Left cardiac atrium (tissue), 4 donors: Measurements from ENCODE around the gene CPNE5. TPM values are rescaled to one million over a fixed set of nuclear protein-coding genes. Genes with fewer than 3 reads are reported as not detected.
A peak's percentile ranks its signal among the peaks of the same experiment; 100 is the strongest.

Experiments
- ATAC-seq, 2 donors: fragments of 200-7000 bp; cut with Tn5 transposase; one replicate each; pipeline ENCODE4 v1.9.1; 2020; ENCODE audit warnings: mild to moderate bottlenecking in 2 of 2, moderate library complexity in 2 of 2
- DNase-seq: peaks from one replicate; pipeline ENCODE4 v3.0.0-alpha.2; 2020
- intact Hi-C, 2 donors: fragments of 100-400 bp; cut with DNase I; formaldehyde crosslinking; loops; one replicate each; pipeline versions ENCODE4 v1.14.1 to v1.15.1; 2022 to 2023
- total RNA-seq, 2 donors: library from RNA; stranded (reverse); fragmentation: NEBNext Ultra II Directional; extraction: Animal tissue kit (Norgen Biotek cat#: 25700); gene quantifications; one replicate each; pipeline ENCODE4 v1.2.1, GENCODE V29; 2021
- donor health status: DM: no; HTN: yes; CAD: no.
- donor health status: DM: no; HTN: yes; CAD: no; lungs with severe emphysema.
- donor health status: DM: yes; HTN: yes; CAD: no.
- donor health status: Dilated cardiomyopathy.

The CPNE5 gene
- total RNA-seq, 2 donors from 2014 or later, result 14.7 to 63.5 TPM

- intact Hi-C loops, result no loop called here
- DNase-seq (no peak), ATAC-seq (peak in 1 of 2 donors; percentile 56)
Measured at GRCh38 chr6:36862164-36862847, 23.1 kb upstream of the CPNE5 start.

GRCh38 chr6:36860126-36860525 is 20.9 kb upstream of the CPNE5 start:
- DNase-seq (no peak), ATAC-seq (no peak)
- intact Hi-C loops, result no loop called here

GRCh38 chr6:36858407-36858981 is 19.2 kb upstream of the CPNE5 start:
- ATAC-seq (peak; percentile 73 to 86), DNase-seq (no peak)
- intact Hi-C loops, result no loop called here

GRCh38 chr6:36857325-36857724 is 18.1 kb upstream of the CPNE5 start:
- DNase-seq (no peak), ATAC-seq (no peak)
- intact Hi-C loops, result no loop called here

- DNase-seq (no peak), ATAC-seq (peak; percentile 4 to 43)
Measured at GRCh38 chr6:36856277-36856676, 17.0 kb upstream of the CPNE5 start.

GRCh38 chr6:36855750-36856149 is 16.5 kb upstream of the CPNE5 start:
- DNase-seq (no peak), ATAC-seq (no peak)
- intact Hi-C loops, result no loop called here

More at GRCh38 chr6:36856277-36856676, 17.0 kb upstream of the CPNE5 start:
- intact Hi-C loops, result no loop called here

- intact Hi-C loops, result loop anchor here in 1 of 2 donors (5.0 kb wide), 1 partner anchor 86 kb away; no protein-coding TSS in a partner anchor
- peak; percentile 57 for DNase-seq
- peak; percentile 22 to 45 for ATAC-seq
Measured at GRCh38 chr6:36853325-36853724, 14.1 kb upstream of the CPNE5 start.

GRCh38 chr6:36852481-36853147 is 13.4 kb upstream of the CPNE5 start:
- DNase-seq, result no peak
- intact Hi-C loops, result loop anchor here in 1 of 2 donors (5.0 kb wide), 1 partner anchor 85 kb away; no protein-coding TSS in a partner anchor
- peak in 1 of 2 donors; percentile 51 for ATAC-seq

- intact Hi-C loops, result loop anchor here (2.0 to 5.0 kb wide), 2 partner anchors 83 to 84 kb away; no protein-coding TSS in a partner anchor
- DNase-seq (no peak), ATAC-seq (no peak)
Measured at GRCh38 chr6:36851626-36852025, 12.4 kb upstream of the CPNE5 start.

- intact Hi-C loops, result loop anchor here (2.0 to 5.0 kb wide), 2 partner anchors 82 to 84 kb away; no protein-coding TSS in a partner anchor
- ATAC-seq (peak; percentile 4 to 10), DNase-seq (no peak)
Measured at GRCh38 chr6:36851149-36851614, 11.9 kb upstream of the CPNE5 start.

GRCh38 chr6:36850021-36850420 is 10.8 kb upstream of the CPNE5 start:
- intact Hi-C loops, result loop anchor here (2.0 to 5.0 kb wide), 2 partner anchors 81 to 83 kb away; no protein-coding TSS in a partner anchor
- DNase-seq (no peak), ATAC-seq (no peak)

GRCh38 chr6:36848658-36849441 is 9.6 kb upstream of the CPNE5 start:
- peak; percentile 85 for DNase-seq
- intact Hi-C loops, result no loop called here
- ATAC-seq, result peak; percentile 59 to 61

- intact Hi-C loops, result no loop called here
- ATAC-seq, result no peak
- no peak for DNase-seq
Measured at GRCh38 chr6:36847991-36848390, 8.7 kb upstream of the CPNE5 start.

GRCh38 chr6:36847152-36847551 is 7.9 kb upstream of the CPNE5 start:
- DNase-seq (no peak), ATAC-seq (no peak)
- intact Hi-C loops, result no loop called here

GRCh38 chr6:36845233-36845632 is 6.0 kb upstream of the CPNE5 start:
- no peak for ATAC-seq
- intact Hi-C loops, result no loop called here
- DNase-seq, result no peak

GRCh38 chr6:36844232-36845170 is 5.3 kb upstream of the CPNE5 start:
- ATAC-seq (peak; percentile 10 to 42), DNase-seq (peak; percentile 77)
- intact Hi-C loops, result no loop called here

GRCh38 chr6:36843170-36843569 is 3.9 kb upstream of the CPNE5 start:
- intact Hi-C loops, result no loop called here
- DNase-seq (no peak), ATAC-seq (no peak)

GRCh38 chr6:36841756-36842155 is 2.5 kb upstream of the CPNE5 start:
- no peak for ATAC-seq
- no peak for DNase-seq
- intact Hi-C loops, result no loop called here
